UCSD-AML1 (cell line): ENCODE results near the gene SRSF2.
"Not testable (repeated sequence)": the region's sequence is repeated elsewhere in the genome, so short reads cannot be mapped to it uniquely, and the experiment has no call there.

Source experiments
- DNase-seq: peaks from one replicate; lab custom pipeline; 2025; ENCODE audit not compliant: unreplicated experiment; lab: John Stamatoyannopoulos, UW

The SRSF2 gene

DNA sequence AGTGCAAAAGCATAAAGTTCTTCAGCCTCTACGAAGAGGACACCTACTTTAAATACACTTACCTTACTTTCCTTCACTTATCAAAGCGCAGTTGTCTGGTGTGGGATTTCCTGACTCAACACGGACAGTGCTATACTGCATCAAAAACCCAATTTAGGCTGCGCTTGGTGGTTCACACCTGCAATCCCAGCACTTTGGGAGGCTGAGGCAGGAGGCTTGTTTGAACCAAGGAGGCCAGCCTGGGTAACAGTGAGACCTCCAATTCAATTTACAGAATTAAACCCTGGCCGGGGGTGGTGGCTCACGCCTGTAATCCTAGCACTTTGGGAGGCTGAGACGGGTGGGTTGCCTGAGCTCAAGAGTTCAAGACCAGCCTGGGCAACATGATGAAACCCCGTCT is 14.9 kb downstream of the SRSF2 start:
- no peak for DNase-seq

DNA sequence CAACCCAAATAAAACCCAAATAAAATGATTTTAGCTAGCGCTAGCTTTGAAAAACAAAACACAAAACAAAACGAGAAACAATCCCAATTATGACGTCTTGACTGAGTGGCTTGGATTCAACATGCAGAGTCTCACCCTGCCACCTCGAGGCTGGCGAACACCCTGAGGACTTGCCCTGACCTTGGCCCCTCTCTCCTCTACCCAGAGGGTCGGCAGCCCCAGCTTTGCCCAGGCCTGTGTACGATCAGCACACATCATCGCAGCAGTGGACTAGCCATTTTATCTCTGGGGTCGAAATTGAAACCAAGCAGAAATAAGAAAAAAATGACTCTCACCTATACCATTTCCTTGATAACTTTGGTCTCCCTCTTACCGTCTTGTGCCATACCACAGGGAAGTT is 15.7 kb downstream of the SRSF2 start:
- DNase-seq: no peak

DNA sequence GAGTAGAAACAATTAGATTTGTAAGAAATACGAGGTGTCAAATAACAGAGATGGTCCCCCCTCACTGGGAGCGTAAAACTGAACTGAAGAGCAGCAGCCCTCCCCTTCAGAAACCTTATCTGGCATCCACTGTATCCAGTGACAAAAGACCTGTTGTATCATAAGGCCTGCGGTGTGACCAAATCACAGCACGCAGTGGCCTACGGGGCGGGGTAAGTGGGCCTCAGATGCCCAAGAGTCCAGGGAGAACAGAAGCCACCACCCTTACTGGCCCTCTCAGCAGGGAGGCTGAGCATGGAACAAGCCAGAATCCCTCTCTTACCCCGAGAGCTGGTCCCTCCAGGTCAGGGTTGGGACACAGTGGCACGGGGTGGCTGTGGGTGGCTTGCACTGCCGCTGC is 16.2 kb downstream of the SRSF2 start:
- no peak for DNase-seq

DNA sequence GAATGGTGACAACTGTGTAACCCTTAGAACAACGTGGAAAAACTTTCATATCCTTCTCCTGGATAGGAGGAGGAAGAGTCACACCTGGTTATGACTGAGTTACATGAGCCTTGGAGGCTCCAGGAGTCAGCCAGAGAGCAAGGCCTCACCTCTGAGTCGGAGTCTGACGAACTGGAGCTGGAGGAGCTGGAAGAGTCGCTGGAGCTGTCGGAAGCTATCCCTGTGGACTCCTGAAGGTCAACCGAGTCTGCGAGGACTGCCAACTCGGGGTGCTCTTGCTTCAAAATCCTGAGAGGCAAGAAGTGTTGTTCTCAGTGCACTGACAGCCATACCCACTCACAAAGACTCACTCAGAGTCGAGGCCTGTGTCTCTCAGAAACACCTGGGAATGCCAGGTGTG is 16.9 kb downstream of the SRSF2 start:
- no peak for DNase-seq

DNA sequence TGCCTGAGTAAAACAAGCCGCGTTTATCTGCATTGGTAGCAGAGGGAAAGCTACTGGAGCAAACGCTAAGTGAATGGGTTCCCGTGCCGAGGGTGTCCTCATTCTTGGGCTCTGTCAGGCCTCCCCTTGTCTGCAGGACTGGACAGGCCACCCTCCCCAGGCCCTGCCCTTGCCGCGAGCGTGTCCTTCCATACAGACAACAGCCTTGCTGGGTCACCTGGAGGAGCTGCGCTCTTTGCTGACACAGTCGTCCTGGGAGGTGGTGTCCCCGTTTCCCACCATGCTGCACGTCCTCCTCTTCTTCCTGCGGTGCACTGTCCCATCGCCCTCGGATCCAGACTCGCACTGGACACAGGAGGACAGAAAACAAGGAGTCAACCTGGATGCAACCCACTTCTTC is 18.6 kb downstream of the SRSF2 start:
- DNase-seq: no peak

DNA sequence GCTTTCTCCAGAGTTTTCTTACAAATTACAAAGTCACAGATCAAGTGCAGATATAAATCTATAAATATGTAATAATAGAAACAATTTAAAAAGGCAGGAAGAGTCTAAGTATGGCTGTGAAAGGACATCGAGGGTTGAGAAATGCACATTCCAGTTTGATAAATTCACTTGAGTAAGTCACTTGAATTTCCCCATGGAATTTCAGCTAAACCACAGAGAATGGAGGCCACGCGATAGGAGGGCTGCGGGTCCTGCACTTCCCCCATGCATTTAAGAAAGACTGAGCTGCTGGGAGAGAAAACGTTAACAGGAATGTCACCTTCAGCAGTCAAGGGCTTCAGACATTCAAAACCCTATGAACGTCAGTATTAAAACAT is 20.3 kb downstream of the SRSF2 start:
- no peak for DNase-seq

DNA sequence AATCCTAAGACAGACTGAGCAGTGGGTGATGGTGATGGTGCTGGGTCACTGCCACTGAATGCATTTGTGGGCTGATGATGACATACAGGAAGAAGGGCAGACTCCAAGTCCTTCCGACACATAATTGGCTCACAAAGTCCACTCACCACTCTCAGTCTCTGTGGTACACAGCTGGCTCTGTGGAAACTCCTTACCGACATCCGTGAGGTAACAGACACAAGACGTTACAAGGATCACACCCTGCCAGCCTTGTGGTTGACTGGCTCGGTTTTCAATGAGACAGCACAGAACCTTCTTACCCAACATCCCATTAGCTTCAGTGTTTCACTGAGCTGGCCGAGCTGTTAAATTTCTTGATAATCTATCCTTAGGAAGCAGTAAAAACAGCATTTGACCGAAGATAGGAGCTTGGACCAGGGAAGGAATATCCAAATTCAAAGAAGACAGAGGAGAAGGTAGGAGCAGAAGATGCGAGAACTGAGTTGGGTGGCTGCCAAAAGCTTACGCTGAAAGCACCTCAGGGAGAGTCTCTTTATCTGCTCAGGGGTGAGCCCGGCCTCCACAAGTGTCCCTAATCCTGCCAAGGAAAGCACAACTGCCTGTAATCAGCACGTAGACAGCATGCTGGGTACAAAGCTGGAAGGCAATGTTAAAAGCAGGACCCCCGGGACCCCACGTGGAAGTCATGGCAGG is 20.8 kb downstream of the SRSF2 start:
- peak; percentile 42 for DNase-seq

DNA sequence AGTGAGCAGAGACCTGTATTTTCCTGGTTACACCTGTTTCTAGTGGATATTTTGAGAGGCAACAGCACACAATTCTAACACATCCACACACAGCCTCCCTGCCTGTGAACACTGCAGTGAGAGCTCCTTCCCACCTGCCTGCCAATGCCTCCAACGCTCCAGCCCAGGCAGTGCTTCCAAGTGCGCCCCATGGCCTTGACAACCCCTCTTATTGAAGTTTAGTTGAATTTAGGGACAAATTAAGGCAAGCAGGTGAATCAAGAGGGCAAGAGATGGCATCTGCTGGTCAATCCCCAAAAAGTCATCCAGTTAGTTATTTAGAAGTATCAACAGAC is 21.7 kb downstream of the SRSF2 start:
- no peak for DNase-seq

DNA sequence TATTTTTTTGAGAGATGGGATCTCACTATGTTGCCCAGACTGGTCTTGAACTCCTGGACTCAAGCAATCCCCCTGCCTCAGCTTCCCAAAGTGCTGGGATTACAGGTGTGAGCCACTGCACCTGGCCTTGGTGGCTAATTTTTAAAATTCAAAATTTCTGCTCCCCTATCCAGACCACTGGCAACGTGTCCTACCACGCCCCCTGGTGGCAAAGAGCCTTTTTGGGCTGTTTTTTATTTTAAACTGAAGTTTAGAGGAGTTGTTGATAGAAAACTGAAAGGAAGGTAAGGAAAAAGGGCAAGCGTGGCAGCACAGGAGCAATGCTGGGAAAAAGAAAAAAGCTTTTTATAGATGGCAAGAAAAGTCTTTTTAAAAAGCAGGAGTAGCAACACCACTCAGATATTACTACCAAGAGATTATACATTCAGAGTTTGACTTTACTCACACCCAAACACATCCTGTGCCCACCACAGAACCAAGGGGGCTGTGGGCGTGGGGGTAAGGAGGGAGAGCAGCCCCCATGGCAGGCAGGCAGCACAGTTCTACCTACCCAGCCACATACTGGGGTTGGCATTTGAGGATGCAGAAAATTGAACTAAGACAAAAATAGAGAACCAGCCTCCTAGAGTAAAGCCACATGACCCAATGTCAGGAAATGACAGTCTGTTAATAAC is 22.2 kb downstream of the SRSF2 start:
- DNase-seq: peak; percentile 54

DNA sequence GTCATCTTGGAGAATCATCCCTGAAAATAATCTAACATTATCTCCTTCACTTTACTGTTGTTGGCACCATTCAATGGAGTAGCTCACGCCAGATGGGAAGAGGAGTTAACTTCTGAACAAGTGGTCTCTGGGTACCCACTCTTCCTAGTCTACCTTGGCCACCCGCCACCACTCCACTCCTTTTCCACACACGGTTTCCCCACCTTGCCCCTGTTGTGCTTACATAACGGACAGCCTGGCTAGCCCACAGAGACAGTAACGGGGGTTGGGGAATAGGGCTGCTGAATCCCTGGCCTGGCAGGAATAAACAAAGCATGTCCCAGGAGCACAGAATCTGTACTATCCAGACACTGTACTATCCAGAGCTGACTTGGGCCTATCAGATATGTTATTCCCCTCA is 22.8 kb downstream of the SRSF2 start:
- no peak for DNase-seq

DNA sequence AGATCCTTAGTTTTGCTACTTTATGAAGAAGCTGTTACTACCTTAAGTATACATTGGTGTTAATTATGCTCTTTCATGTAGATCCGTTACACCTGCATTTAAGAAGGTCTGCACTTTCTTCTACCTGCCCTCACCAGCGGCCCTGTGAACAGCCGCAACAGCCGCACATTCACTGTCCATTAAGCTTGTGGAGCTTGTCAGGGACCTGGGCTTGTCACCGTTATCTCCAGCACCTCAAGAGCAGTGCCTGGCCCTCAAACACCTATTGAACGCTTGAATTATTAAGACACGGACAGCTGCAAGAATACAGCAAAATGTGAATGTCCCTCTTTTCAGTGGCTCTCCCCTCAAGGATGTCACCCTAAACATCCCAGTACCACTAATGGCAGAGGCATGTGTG is 23.4 kb downstream of the SRSF2 start:
- DNase-seq: no peak

DNA sequence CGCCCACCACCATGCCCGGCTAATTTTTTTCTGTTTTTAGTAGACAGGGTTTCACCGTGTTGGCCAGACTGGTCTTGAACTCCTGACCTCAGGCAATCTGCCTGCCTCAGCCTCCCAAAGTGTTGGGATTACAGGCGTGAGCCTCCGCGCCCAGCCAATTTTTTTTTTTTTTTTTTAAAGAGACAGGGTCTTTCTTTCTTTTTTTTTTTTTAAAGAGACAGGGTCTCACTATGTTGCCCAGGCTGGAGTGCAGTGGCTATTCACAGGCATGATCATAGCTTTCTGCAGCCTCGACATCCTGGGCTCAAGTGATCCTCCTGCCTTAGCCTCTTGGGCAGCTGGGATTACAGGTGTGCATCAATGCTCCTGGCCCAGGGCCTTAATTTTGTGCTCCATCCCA is 24.8 kb downstream of the SRSF2 start:
- DNase-seq: not testable (repeated sequence)

DNA sequence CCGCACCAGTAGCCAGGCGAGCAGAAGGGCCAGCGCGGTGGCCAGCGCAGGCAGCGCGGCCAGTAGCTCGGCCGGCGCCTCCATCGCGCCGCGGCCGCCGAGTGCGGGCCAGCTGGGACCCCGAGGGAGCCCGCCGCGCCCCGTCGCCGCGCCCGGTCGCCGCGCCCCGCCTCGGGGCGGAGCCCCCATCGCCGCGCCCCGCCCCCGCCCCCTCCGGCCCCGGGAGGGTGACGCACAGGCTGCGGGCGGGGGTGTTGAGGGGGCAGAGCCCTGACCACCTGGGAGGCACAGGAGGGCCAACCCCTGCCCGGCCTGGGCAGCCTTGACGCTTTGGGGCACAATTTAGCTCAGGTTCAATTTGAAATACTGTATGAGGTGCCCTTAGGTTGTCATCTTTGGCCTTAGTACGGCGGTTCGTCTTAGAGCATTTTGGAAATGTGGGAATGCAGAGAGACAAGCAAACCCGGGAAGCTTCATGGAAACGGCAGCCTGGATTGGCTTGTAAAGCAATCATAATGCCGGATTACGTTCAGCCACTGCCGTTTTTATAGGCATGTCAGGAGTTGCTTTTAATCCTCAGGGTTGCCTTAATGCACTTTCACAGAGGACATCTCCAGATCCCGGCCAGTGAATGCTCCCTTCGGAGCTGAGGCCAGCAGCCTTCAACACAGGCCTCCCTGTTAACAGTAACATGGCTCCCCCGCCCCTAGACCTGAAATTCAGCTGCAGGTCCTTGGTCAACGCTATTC is 26.1 kb downstream of the SRSF2 start, which contains the start of gene MXRA7:
MXRA7 (minus strand) TSS at position 103 of the 749 bp plus-strand sequence; CDS start at position 84, 19 bp downstream.
- peak; percentile 69 for DNase-seq

DNA sequence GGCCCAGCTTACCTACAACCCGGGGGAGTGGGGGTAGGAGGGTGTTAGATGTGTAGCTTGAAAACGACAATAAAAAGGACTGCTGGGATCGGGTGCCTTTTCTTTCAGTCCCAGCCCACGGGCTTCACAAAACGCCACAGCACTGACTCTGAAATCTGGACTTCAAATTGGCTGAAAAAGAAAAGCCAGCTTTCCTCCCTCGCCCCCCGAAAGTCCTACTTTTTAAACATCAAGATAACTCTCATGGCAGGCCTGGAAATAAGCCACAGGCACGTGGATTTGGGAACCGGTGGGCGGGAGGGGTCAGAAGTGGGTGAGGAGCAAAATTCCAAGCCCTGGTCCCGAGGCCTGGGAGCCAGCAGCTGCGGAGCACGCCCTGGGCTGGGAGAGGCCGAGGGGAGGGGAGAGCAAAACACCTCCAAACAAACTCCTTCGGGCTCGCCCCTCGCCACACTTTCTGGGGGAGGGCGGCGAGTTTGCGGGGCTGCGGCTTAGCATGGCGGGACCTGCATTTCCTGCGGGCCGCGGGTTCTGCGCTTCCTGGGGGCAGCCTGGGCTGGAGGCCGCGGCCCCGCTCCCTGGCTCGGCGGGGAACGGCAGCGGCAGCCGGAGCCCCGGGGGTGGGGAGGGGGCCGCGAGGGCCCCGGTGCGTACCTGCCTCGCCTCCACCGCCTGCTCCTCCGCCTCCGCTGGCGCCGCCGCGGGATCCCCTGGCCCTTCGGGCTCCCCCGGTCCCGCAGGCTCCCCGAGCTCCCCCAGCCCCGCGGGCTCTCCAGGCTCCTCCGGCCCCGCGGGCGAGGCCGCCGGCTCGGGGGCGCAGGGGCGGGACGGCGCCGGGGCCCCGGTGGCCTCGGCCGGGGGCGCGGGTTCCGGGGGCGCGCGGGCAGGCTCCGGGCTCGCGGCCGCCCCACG is 26.9 kb downstream of the SRSF2 start:
- not testable (repeated sequence) for DNase-seq

DNA sequence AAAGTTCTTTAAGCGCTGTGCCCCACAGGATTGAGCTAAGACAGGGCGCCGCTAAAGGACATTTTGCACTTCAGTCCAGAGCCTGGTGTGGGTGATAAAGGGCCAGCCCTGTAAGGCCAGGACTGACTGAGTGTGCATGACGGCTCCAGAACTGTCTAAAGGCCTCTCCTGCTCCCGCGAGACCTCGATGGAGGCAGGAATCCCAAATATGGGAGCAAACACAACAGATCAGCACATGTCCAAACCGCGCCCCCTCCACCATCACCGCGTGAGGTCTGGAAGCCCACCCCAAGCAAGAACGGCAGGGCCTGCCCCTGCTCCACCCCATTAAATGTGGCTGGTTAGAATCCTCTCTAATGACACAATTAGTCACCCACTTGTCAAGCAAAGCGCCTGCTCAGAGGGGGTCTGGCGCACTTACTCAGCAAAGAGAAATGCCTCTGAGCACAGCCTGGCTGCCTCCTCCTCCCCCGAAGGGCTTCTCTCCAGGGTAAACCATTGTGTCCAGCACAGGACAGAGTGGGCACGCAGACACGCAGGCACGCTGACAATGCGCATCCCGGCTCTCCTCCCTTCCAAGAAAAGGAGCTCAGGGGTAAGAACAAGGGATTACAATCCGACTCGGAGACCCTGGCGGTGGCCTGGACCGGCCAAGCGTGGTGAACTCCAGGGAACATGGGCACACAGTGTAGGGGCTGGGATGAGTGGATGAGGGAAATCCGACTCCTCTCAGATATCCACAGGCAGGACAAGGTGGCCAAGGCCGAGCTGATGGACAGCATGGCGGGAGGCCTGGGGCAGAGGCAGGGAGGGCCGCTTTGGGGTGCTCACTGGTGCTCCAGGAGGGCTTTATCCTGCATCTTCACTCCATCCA is 27.8 kb downstream of the SRSF2 start:
- DNase-seq: no peak

DNA sequence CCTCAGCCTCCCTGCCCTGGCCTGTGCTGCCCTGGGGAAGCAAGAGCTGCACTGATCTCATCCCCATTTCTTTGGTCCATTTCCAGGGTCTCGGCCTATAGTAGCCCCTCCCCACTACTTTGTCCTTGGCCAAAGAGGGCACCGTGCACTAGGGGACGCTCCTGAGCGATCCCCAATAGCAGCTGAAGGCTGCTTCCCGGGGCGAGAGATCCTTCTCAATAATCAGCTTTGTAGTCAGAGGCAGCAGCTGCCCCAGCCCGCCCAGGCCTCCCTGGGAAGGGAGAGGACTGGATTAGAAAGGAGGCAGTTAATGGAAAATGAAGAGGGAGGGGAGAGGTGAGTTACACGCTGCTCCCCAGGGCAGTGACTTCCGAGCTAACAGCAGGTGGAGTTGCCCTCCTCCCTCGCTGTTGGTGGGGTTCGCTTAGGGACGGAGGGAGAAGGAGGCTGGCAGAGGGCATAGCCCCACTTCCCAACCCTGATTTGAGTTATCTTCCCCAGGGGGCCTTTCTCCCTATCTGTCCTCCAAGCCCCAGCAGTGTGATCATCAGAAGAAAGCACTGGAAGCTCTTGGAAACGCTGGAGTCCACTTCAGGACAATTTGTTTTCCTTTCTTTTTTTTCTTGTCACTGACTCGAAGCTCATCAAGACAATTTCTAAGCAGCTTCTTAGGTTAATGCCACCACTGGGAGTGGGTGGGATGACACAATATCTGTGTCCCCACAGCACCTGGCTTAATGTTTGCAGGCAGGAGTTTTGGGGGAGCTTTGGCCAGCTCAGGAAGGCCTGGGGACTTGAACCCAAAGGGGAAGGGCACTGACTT is 28.9 kb downstream of the SRSF2 start:
- no peak for DNase-seq

DNA sequence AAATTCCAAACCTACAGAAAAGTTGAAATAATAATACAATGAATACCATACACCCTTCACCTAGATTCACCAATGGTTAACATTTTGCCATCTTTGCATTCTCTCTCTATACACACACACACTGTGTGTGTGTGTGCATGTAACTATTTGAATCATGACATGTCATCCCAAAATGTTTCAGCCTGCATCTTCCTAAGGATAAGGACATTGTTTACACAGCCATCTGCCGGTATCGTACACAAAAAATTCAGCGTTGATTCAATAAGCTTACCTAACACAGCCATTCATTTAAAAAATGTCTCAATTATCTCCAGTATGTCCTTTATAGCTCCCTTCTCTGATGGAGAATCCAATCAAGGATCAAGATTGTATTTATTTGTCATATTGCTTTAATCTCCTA is 30.3 kb downstream of the SRSF2 start:
- no peak for DNase-seq

DNA sequence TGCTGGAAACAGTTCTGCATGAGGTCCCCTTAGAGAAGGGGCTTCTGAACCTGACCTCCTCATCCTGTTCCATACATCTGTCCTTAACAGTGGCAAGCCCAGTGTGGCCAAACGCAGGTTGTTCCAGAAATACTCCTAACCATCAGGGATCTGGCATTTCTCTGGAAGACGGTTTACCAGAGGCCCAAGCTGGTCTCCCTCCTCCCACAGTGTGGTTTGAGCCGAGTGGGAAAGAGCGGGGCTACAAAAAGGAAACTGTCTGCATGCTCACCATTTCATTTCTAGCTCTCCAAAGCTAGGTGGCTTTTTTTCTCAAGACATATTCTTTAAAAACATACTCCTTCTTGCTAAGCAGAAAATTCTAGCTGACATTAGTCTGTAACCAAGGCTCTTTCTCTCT is 32.3 kb downstream of the SRSF2 start:
- no peak for DNase-seq

DNA sequence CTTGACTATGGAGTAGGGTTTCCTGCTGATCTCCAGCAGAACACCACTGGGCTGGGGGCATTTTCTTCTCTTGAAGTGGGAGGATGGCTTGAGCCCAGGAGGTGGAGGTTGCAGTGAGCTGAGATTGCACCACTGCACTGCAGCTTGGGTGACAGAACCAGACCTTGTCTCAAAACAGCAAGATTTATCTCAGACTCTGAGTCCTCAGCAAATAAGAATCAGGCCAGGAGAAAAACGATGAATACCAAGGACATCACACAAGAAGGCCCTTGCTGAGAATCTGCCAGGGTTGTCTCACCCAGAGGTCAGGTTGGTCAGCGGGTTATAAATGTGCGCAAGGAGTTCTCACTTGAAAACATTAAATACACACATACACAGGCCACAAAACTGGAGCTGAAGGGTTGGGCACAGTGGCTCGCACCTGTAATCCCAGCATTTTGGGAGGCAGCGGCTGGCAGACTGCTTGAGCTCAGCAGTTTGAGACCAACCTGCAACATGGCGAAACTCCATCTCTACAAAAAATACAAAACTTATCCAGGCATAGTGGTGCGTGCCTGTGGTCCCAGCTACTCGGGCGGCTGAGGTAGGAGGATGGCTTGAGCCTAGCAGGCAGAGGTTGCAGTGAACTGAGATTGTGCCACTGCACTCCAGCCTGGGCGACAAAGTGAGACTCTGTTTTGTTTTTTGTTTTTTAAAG is 34.0 kb downstream of the SRSF2 start:
- no peak for DNase-seq
